GM12891 (cell line): ENCODE measurements around the gene ATP8A2.

Source experiments
- PAX5 ChIP-seq: IDR thresholded peaks from 2 replicates; pipeline ENCODE4 v1.6.1; 2011; ENCODE audit warnings: low read length, moderate library complexity, mild to moderate bottlenecking; ENCODE audit not compliant: insufficient read depth, severe bottlenecking
- POLR2A ChIP-seq: IDR thresholded peaks from 2 replicates; pipeline ENCODE4 v1.6.1; 2011; ENCODE audit warnings: low read depth, low read length, control low read depth
- POLR2AphosphoS5 ChIP-seq: IDR thresholded peaks from 2 replicates; pipeline ENCODE4 v1.6.1; 2011; ENCODE audit warnings: low read depth, low read length, control low read depth
- POU2F2 ChIP-seq: IDR thresholded peaks from 2 replicates; pipeline ENCODE4 v1.6.1; 2011; ENCODE audit warnings: low read depth, mild to moderate bottlenecking, control low read depth, low read length, moderate library complexity
- SPI1 ChIP-seq: IDR thresholded peaks from 2 replicates; pipeline ENCODE4 v1.6.1; 2011; ENCODE audit warnings: low read depth, low read length, control low read depth
- TAF1 ChIP-seq: IDR thresholded peaks from 2 replicates; pipeline ENCODE4 v1.6.1; 2011; ENCODE audit warnings: low read depth, low read length, control low read depth

- TF ChIP-seq POLR2A = no peak
- TF ChIP-seq SPI1 = no peak
- TF ChIP-seq POU2F2 = no peak
- TF ChIP-seq POLR2AphosphoS5 = no peak
- no peak for TF ChIP-seq TAF1
- no peak for TF ChIP-seq PAX5
Observed at GRCh38 chr13:25607096-25607495, 235.3 kb downstream of the ATP8A2 start.
